MCF 10A (cell line): ENCODE data around the gene BTBD1. TPM values are rescaled to one million over a fixed set of nuclear protein-coding genes. Genes with fewer than 3 reads are reported as not detected.
"Not testable (repeated sequence)": the region's sequence is repeated elsewhere in the genome, so short reads cannot be mapped to it uniquely, and the experiment has no call there.

Experiments
- BruUV-seq: library from RNA; stranded (reverse); fragments of 400-500 nt; replicated peaks from 2 replicates; lab custom pipeline; 2021; lab: Mats Ljungman, UMichigan
- CTCF ChIA-PET: fragments of 300-600 bp; sonication (Branson Sonifier 250); formaldehyde crosslinking; extraction: SDS; loops from one replicate; lab custom pipeline; 2021; ENCODE audit warnings: antibody characterized with exemption, inconsistent platforms; lab: Yijun Ruan, JAX
- POLR2A ChIA-PET: fragments of 300-600, 350-650 bp; sonication (Branson Sonifier 250); formaldehyde crosslinking; extraction: SDS; loops from one replicate; lab custom pipeline; 2020; ENCODE audit warnings: antibody characterized with exemption, inconsistent platforms; lab: Yijun Ruan, JAX
- DNase-seq: peaks from one replicate; pipeline ENCODE4 v3.0.0-alpha.2; 2018; ENCODE audit not compliant: unreplicated experiment
- H3K27ac Mint-ChIP-seq: one replicate; pipeline ENCODE4 v1.8.0; 2022; ENCODE audit warnings: mild to moderate bottlenecking, low read depth, mixed read lengths; ENCODE audit not compliant: unreplicated experiment
- H3K27me3 Mint-ChIP-seq: one replicate; pipeline ENCODE4 v1.8.0; 2022; ENCODE audit warnings: mixed read lengths; ENCODE audit not compliant: insufficient read depth, unreplicated experiment
- H3K36me3 Mint-ChIP-seq: one replicate; pipeline ENCODE4 v1.8.0; 2022; ENCODE audit warnings: mild to moderate bottlenecking, moderate library complexity, mixed read lengths; ENCODE audit not compliant: insufficient read depth, unreplicated experiment
- H3K4me1 Mint-ChIP-seq: one replicate; pipeline ENCODE4 v1.8.0; 2022; ENCODE audit warnings: mixed read lengths; ENCODE audit not compliant: insufficient read depth, unreplicated experiment
- H3K4me3 Mint-ChIP-seq: one replicate; pipeline ENCODE4 v1.8.0; 2022; ENCODE audit warnings: mild to moderate bottlenecking, moderate library complexity, mixed read lengths; ENCODE audit not compliant: unreplicated experiment
- H3K9me3 Mint-ChIP-seq: one replicate; pipeline ENCODE4 v1.8.0; 2022; ENCODE audit warnings: mixed read lengths; ENCODE audit not compliant: unreplicated experiment
- CTCF ChIP-seq: fragments of 200-600 bp; IDR thresholded peaks from one replicate; pipeline ENCODE4 v1.8.0; 2022; ENCODE audit warnings: antibody characterized with exemption, mild to moderate bottlenecking; ENCODE audit not compliant: unreplicated experiment
- intact Hi-C: fragments of 100-400 bp; cut with micrococcal nuclease; formaldehyde crosslinking; loops from 2 replicates; pipeline ENCODE4 v1.14.1; 2022
- total RNA-seq: library from RNA; stranded (reverse); gene quantifications from 2 replicates; pipeline ENCODE4 v1.2.3, GENCODE V29; 2022

BTBD1 gene
- total RNA-seq, 1 experiment from 2014 or later = 57.0 TPM

GRCh38 chr15:83081256-83082014 is 14.4 kb upstream of the BTBD1 start:
- no TSS peak for BruUV-seq
- no peak for TF ChIP-seq CTCF
- POLR2A ChIA-PET = interaction anchor here (1.5 kb wide), 1 partner anchor 14 kb away, joined by 4 read pairs; no protein-coding TSS in a partner anchor
- Mint-ChIP-seq H3K9me3 (no peaks in the 10 kb centered on the region), H3K27me3 (peaks cover 57% of the 10 kb centered on the region), H3K4me3 (no peak overlapping the region), H3K4me1 (no peaks in the 10 kb centered on the region), H3K36me3 (no peaks in the 10 kb centered on the region), H3K27ac (no peak overlapping the region)
- intact Hi-C loops = no loop called here
- CTCF ChIA-PET = no interaction called here
- DNase-seq = no peak

DNA sequence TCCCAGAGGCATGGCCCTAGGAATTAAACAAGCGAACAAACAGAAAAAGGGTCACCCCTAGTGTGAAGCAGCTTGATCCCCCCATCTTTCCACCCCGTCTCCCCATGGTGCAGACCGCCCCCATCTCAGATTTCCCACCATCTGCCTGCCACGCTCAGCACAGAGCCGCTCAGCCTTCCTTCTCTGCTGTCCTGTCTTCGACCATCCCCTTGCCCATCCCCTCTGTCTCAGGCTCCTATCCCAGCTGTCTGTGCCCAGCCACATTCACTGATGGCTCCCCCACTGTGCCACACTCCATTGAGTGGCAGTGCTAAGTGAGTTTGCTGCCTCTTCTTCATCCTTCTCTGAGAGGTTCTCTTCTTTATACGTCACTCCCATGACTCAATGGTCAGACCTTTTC is 11.7 kb upstream of the BTBD1 start:
- no peaks in the 10 kb centered on the region for H3K4me1 Mint-ChIP-seq
- no peak for TF ChIP-seq CTCF
- H3K27me3 Mint-ChIP-seq = peaks cover 57% of the 10 kb centered on the region
- DNase-seq = no peak
- H3K27ac Mint-ChIP-seq = no peak overlapping the region
- intact Hi-C loops = no loop called here
- BruUV-seq = no TSS peak
- ChIA-PET CTCF (no interaction called here), POLR2A (interaction anchor here (1.7 kb wide), 1 partner anchor 15 kb away, joined by 4 read pairs; no protein-coding TSS in a partner anchor)
- H3K9me3 Mint-ChIP-seq = peaks cover 8% of the 10 kb centered on the region
- H3K4me3 Mint-ChIP-seq = no peak overlapping the region
- H3K36me3 Mint-ChIP-seq = no peaks in the 10 kb centered on the region

DNA sequence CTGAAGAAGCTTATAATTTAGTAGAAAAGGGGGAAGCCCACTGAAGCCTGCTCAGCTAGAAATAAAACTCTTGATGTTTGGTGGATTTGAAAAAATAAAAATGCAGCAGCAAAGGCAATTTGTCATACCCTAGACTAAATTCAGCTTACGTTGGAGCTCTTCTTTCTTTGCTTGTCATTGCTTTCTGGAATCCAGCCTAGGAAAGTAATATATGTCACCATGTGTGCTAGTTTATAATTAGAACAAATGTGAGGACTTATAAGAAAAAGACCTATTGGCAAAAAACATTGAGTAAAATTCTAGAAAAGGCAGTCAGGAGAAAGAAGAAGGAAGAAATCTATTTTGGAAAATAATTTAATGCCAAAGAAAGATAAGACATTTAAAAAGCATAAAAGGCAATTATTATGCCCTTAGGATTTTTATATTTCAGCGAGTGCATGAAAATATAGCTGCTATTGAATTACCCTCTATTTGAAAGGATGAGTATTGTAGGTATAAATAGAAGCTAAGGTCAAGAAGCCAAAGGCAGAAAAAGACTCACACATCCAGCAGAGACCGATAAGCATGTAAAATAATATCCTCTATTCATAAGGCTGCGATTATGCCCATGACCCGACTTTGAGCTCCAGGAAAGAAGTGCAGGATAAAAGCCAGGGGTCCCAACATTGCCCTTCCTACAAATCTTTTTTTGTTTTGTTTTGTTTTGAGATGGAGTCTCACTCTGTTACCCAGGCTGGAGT is 10.6 kb upstream of the BTBD1 start:
- ChIA-PET CTCF (interaction anchor here (0.6 kb wide), 2 partner anchors 28 to 140 kb away, joined by 3 read pairs; no protein-coding TSS in a partner anchor), POLR2A (interaction anchor here (0.8 to 1.5 kb wide), 3 partner anchors 11 to 15 kb away, joined by 3 to 4 read pairs (median 3); partner anchors contain the start of gene BTBD1)
- intact Hi-C loops = no loop called here
- H3K27ac Mint-ChIP-seq = no peak overlapping the region
- H3K27me3 Mint-ChIP-seq = peaks cover 57% of the 10 kb centered on the region
- BruUV-seq = no TSS peak
- H3K4me1 Mint-ChIP-seq = no peaks in the 10 kb centered on the region
- peaks cover 5% of the 10 kb centered on the region for H3K36me3 Mint-ChIP-seq
- H3K9me3 Mint-ChIP-seq = peaks cover 8% of the 10 kb centered on the region
- TF ChIP-seq CTCF = no peak
- no peak for DNase-seq
- no peak overlapping the region for H3K4me3 Mint-ChIP-seq

DNA sequence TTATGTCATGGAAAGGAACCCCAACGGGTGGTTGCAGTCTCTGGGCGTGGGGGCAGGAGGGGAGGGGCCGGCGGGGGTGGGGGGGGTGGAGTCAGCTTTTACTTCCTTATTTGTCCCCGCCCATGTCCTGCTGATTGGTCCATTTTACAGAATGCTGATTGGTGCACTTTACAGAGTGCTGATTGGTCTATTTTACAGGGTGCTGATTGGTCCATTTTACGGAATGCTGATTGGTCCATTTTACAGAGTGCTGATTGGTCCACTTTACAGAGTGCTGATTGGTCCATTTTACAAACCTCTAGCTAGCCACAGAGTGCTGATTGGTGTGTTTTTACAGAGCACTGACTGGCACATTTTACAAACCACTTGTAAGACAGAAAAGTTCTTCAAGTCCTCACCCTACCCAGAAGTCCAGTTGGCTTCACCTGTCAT is 2.2 kb upstream of the BTBD1 start:
- intact Hi-C loops = loop anchor here (5.0 kb wide), 1 partner anchor 57 kb away; the partner anchor contains the start of gene C15orf40
- BruUV-seq, H3K27me3 Mint-ChIP-seq, H3K36me3 Mint-ChIP-seq, DNase-seq, H3K27ac Mint-ChIP-seq, POLR2A ChIA-PET, H3K9me3 Mint-ChIP-seq, H3K4me3 Mint-ChIP-seq: not testable (repeated sequence)
- CTCF ChIA-PET = interaction anchor here (0.6 to 0.7 kb wide), 2 partner anchors 234 to 352 kb away, joined by 3 read pairs; no protein-coding TSS in a partner anchor
- peaks cover 11% of the 10 kb centered on the region for H3K4me1 Mint-ChIP-seq
